ENCODE measurements around the gene RNF7. TPM values are rescaled to one million over a fixed set of nuclear protein-coding genes. Genes with fewer than 3 reads are reported as not detected.
A peak's percentile ranks its signal among the peaks of the same experiment; 100 is the strongest.

RNF7 gene
- total and polyA plus RNA-seq, 2 of the 8 experiments (the other 6 are each of a cell fraction or from before 2014, with no cell fraction given): 78.4 to 113 TPM

GRCh38 chr3:141795741-141796080 is 57.6 kb downstream of the RNF7 start:
- Histone ChIP-seq H2BK5ac (ENCODE audit: low read depth, low read length) (no peak overlapping the region), H3K36me3 (ENCODE audit: control insufficient read depth in 2 of 4, insufficient read depth in 4 of 4, low read length in 3 of 4) (no peaks in the 10 kb centered on the region), H3K23ac (ENCODE audit: insufficient read length) (no peak overlapping the region), H2AFZ (ENCODE audit: low read length) (no peak overlapping the region), H2BK12ac (ENCODE audit: low read depth, low read length) (0 out of 2 replicates have a peak overlapping the region, but pooled peaks have one; percentile 35), H2BK15ac (ENCODE audit: low read length) (no peak overlapping the region; the same call in 1 of the 2 replicates), H3K79me1 (ENCODE audit: low read depth, low read length) (no peaks in the 10 kb centered on the region), H4K8ac (ENCODE audit: extremely low read depth, insufficient read depth, low read length) (no peak overlapping the region), H3K79me2 (ENCODE audit: control insufficient read depth in 1 of 2, insufficient read depth in 2 of 2, low read length in 2 of 2) (no peaks in the 10 kb centered on the region), H2BK120ac (replicated peaks; ENCODE audit: low read depth, low read length) (no peak overlapping the region), H2AK5ac (ENCODE audit: low read depth, low read length) (no peak overlapping the region), H3K4me2 (ENCODE audit: insufficient read depth in 1 of 2, low read depth in 2 of 2, low read length in 2 of 2) (no peak overlapping the region), H2BK20ac (ENCODE audit: low read length) (no peak overlapping the region; the same call in 1 of the 2 replicates), H3K56ac (replicated peaks; ENCODE audit: insufficient read length, low read depth, low read length) (no peak overlapping the region), H3K14ac (ENCODE audit: insufficient read length) (no peak overlapping the region), H4K91ac (replicated peaks; ENCODE audit: insufficient read length, low read length) (no peak overlapping the region), H3K4ac (replicated peaks; ENCODE audit: insufficient read length, low read depth, low read length) (no peak overlapping the region), H3K9me3 (ENCODE audit: insufficient read depth in 2 of 2, low read depth in 1 of 2, low read length in 1 of 2) (no peaks in the 10 kb centered on the region), H3K27me3 (replicated peaks in 1 of 4; ENCODE audit: control insufficient read depth in 3 of 4, extremely low read depth in 1 of 4, insufficient read depth in 3 of 4, low read length in 3 of 4) (peaks cover 0 to 18% (median 11%) of the 10 kb centered on the region in 4 experiments; a peak in 5 of 7 replicates), H3K27ac (ENCODE audit: low read depth, low read length) (no peak overlapping the region), H4K20me1 (replicated peaks in 1 of 2; ENCODE audit: control insufficient read depth in 1 of 2, insufficient read depth in 2 of 2, low read length in 2 of 2) (no peaks in the 10 kb centered on the region), H3K4me3 (ENCODE audit: extremely low read depth in 1 of 4, insufficient read depth in 2 of 4, low read depth in 3 of 4, low read length in 4 of 4) (no peak overlapping the region), H3K4me1 (replicated peaks in 1 of 4; ENCODE audit: control insufficient read depth in 3 of 4, insufficient read depth in 4 of 4, low read length in 3 of 4) (peaks cover 11 to 23% (median 17%) of the 10 kb centered on the region in 4 experiments), H3K23me2 (ENCODE audit: low read depth, low read length) (peaks cover 4% of the 10 kb centered on the region; the same call in 1 of the 2 replicates), H4K5ac (ENCODE audit: insufficient read length, low read depth, low read length) (no peak overlapping the region), H3K18ac (ENCODE audit: extremely low read depth, low read length) (no peak overlapping the region), H3K9ac (replicated peaks in 1 of 4; ENCODE audit: extremely low read depth in 1 of 4, low read depth in 3 of 4, low read length in 3 of 4) (no peak overlapping the region)
- DNase-seq (ENCODE audit: low read depth in 1 of 2, low spot score in 2 of 2) (no peak), FAIRE-seq (no peak)
- TF ChIP-seq SP4 (IDR thresholded peaks at IDR 0.05; ENCODE audit: low read length) (no peak), TAF1 (IDR thresholded peaks at IDR 0.05; ENCODE audit: low read depth, low read length) (0 out of 2 replicates have a peak, but pooled peaks have one; percentile 0)
- WGBS, 2 experiments (ENCODE audit: extremely low coverage in 1 of 2, insufficient coverage in 1 of 2, insufficient read length in 1 of 2, insufficient replicate concordance in 2 of 2, low coverage in 1 of 2, low lambda C conversion rate in 2 of 2, missing lambda C conversion rate in 1 of 2): 92% methylated on average over 5 of the region's 5 CpGs; no CpG with 5 or more reads in 1 of the 2 experiments
- ChIA-PET POLR2A (ENCODE audit: partially characterized antibody) (interaction anchor here (0.9 kb wide), 1 partner anchor 54 kb away, joined by 3 read pairs; no protein-coding TSS in a partner anchor), CTCF (ENCODE audit: partially characterized antibody) (interaction anchor here (0.6 to 2.2 kb wide), 5 partner anchors 8 to 82 kb away, joined by 3 to 9 read pairs (median 4); no protein-coding TSS in a partner anchor)
